GM18508 (cell line): Measurements from ENCODE around the gene AKR1D1.
"Not testable (repeated sequence)": the region's sequence is repeated elsewhere in the genome, so short reads cannot be mapped to it uniquely, and the experiment has no call there.

ENCODE experiments used
- ATAC-seq: cut with Tn5 transposase; IDR thresholded peaks from one replicate; pipeline ENCODE4 v1.9.1; 2021; ENCODE audit warnings: moderate number of reproducible peaks; ENCODE audit not compliant: insufficient read depth, unreplicated experiment

AKR1D1 gene, protein sequence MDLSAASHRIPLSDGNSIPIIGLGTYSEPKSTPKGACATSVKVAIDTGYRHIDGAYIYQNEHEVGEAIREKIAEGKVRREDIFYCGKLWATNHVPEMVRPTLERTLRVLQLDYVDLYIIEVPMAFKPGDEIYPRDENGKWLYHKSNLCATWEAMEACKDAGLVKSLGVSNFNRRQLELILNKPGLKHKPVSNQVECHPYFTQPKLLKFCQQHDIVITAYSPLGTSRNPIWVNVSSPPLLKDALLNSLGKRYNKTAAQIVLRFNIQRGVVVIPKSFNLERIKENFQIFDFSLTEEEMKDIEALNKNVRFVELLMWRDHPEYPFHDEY

DNA sequence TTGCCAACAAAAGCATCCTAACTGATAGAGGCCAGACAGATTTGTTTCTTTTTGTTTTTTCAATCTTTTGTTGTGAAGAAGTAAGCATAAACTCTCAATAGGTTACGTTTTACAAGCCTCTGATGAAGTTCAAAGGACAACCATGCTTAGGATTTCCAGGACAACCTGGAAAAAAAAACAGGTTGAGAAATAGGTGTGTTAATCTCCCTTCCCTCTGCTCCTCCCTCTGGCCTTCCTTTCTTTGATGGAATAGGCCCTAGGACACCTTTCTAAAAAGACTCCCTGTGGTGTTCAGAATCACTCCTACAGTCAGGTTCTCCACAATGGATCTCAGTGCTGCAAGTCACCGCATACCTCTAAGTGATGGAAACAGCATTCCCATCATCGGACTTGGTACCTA lies at the start of gene AKR1D1:
TSS of gene AKR1D1 (plus strand) at position 264 of the 400 bp plus-strand sequence. CDS start at position 324, 60 bp downstream.
- ATAC-seq = no peak

DNA sequence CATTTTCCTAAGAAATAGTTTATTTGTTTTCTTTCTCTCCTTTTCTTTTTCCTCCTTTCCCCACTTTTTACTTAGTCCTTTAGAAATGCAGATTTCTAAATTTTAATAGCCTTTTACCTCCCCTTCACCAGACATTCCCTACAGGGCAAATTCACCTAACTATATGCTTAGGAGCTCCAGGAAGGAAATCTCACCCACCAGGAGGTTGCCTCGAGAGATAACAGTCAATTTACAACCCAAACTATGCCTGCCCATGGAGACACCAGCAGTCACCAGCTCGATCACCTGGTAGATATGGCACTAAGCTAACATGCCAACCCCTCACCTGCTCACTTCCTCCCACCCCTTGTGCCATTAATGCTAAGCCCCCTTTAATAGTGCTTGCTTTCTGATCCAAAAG lies 49.2 kb upstream of the AKR1D1 start:
- ATAC-seq = no peak

DNA sequence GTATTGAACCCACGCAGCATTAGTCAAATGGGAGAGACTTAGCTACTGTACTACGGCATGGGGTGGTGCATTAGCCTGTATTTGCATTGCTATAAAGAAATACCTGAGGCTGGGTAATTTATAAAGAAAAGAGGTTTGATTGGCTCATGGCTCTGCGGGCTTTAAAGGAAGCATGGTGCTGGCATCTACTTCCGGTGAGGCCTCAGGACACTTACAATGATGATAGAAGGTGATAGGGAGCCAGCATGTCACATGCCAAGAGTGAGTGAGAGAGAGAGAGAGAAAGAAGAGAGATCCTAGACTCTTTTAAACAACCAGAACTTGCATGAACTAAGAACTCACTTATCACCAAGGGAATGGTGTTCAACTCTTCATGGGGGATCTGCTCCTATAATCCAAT lies 47.1 kb upstream of the AKR1D1 start:
- ATAC-seq = no peak

DNA sequence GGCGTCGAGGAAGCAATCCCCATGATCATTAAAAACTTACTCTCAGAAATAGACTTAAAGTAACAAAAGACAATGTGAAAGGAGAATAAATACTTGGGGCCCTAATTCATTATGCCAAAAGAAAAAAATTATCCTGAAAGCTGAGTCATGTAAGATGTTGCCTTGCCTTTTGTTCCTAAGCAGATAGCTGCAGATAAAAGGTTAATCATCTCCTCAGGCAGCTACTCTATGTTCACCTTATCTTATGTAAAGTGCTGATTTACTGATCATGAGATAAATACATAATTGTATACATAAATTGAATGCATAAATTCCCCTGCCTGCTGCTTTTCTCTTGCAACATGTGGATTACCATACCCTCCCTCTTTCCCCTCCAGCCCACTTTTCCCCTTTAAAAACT lies 46.3 kb upstream of the AKR1D1 start:
- no peak for ATAC-seq

DNA sequence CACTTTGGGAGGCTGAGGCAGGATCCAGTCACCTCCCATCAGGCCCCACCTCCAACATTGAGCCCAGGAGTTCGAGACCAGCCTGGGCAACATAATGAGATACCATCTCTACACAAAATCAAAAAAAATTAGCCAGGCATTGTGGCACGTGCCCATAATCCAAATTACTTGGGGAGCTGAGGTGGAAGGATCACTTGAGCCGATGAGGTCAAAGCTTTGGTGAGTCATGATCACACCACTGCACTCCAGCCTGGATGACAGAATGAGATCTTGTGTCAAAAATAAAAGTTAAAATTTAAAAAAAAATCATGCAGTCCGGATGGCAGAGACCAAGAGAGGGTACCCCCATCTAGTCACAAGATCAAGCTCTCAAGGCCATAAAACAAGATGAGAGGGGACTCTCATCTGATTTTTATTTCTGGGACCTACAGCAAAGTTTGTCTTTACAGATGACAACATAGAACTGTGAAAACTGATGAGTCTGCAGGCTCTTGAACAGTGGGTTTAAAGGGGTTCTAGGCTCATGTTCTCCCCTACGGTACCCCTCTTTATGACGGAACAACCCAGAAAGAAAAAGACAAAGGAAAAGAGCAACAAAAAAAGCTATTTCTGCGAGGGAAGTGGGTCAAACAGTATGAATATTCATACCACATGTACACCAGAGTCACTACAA lies 45.4 kb upstream of the AKR1D1 start:
- ATAC-seq = no peak

DNA sequence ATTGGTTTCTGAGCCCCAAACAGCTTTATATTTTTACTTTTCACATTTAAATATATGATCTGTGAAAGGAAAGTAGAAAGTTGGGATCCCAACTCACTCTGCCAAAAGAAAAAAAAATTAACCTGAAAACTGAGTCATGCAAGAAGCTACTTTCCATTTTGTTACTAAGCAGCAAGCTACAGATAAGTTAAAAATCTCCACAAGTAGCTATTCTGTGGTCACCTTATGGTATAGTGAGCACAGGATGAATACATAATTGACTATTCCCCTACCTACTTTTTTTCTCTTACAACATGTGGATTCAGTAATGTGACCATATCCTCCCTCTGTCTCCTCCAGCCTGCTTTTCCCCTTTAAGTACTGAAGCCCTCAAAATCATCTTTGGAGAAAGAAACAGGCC lies 44.1 kb upstream of the AKR1D1 start:
- no peak for ATAC-seq

DNA sequence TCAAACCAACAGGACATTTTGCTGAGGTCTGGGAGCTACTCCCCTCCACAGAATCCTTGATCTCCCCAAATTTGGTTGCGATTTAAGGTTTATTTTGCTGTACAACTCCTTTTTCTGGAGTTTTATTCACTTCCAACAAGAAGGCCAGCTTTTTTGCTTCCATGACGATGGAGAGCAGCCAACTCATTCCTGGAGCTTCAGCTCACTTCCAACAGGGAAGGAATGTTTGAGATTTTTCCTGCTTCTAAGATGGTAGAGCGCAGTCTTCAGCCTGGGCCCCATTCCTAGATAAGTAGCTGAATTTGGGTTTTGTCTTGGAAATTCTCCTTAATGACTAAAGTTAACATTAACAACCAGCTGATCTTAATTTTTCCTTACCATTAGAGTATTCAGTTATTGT lies 43.5 kb upstream of the AKR1D1 start:
- no peak for ATAC-seq

DNA sequence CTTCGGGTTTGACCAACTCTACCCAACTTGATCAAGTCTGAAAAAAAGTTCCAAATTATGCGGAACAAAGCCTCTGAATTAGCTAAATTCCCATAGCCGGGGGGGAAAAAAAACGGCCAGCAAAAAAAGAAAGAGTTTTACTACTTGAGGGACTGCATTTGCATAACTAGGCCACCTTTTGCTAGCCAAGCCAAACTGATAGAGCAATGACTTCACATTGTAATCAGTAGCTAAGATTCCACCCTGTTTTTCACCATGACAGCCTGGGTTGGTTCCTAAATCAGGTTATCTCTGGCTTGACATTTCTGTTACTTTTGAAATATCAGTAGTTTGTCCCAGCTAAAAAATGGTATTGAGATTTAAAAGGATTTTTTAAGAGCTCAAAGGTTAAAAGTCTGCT lies 43.0 kb upstream of the AKR1D1 start:
- no peak for ATAC-seq

DNA sequence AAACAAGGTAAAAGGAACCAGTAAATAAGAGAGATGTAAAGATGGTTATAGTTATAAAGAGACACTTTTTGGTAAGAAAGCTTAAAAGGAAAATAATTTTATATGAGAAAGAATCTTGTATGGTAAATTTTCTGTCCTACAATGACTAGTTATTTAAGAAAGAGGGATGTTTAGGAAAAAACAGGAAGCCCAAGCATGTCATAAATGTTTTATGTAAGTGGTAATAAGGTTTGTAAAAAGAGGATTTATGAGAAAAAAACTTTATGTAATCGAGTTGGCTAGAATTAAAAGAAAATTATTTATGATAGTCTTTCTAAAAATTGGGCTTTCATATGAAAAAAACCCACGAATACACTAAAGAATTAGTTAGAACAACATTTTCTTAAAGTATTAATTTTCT lies 40.1 kb upstream of the AKR1D1 start:
- ATAC-seq = no peak

DNA sequence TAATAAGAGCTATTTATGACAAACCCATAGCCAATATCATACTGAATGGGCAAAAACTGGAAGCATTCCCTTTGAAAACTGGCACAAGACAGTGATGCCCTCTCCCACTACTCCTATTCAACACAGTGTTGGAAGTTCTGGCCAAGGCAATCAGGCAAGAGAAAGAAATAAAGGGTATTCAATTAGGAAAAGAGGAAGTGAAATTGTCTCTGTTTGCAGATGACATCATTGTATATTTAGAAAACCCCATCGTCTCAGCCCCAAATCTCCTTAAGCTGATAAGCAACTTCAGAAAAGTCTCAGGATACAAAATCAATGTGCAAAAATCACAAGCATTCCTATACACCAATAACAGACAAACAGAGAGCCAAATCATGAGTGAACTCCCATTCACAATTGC lies 36.2 kb upstream of the AKR1D1 start:
- not testable (repeated sequence) for ATAC-seq

DNA sequence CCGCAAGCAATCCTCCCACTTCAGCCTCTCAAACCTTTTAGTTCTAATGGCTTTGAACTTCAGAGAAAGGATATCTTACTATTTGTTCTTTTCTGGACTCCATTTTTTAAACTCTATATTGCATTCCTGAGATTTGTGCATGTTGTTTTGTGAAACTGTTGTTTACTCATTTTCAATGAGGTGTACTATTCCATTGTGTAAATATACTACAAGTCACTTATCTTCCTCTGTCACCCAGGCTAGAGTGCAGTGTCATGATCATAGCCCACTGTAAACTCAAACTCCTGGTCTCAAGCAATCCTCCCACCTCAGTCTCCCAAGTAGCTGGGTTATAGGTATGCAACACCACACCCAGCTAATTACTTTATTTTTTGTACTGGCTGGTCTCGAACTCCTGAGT lies 31.4 kb upstream of the AKR1D1 start:
- ATAC-seq = no peak

DNA sequence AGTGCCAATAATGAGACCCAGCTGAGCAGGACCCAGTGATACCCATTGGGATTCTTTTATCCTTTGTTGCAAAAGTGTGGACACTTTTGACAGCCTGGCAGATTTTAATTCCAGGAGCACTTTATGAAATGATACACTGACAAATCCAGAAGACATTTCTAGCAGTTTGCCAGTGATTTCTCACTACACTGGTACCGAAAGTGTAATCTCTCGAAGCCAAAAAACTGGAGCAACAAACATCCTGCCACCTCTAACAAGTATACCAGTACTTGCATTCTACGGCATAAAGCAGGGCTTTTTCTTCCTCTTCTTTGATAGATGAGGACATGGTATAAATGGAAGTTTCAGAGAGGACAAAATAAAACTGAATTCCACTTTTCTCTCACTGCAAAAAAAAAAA lies 28.4 kb upstream of the AKR1D1 start:
- no peak for ATAC-seq

DNA sequence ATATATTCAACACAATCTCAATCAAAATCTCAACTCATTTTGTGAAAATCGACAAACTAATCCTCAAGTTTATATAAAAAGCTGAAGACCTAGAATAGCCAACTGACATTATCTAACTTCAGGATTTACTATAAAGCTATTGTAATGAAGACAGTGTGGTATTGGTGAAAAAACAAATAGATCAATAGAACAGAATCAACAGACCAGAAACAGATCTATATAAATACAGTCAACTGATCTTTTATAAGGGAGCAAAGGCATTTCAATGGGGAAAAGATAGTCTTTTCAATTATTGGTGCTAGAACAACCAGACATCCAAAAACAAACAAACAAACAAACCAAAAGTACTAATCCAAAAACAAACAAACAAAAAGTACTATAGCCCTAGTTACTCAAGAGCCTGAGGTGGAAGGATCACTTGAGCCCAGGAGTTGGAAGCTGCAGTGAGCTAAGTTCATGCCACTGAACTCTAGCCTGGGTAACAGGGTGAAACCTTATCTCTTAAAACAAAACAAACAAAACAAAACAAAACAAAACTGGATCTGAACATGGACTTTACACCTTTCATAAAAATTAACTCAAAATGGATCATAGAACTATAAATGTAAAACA lies 26.6 kb upstream of the AKR1D1 start:
- ATAC-seq = no peak

DNA sequence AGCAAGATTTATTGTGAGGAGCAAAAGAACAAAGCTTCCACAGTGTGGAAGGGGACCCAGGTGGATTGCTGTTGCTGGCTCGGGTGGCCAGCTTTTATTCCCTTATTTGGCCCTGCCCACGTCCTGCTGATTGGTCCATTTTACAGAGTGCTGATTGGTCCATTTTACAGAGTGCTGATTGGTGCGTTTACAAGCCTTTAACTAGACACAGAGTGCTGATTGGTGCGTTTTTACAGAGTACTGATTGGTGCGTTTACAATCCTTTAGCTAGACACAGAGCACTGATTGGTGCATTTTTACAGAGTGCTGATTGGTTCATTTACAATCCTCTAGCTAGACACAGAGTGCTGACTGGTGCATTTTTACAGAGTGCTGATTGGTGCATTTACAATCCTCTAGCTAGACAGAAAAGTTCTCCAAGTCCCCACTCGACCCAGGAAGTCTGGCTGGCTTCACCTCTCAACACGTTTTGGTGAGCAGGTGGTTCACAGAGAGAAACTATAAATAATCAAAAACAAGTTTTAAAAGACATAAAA lies 24.5 kb upstream of the AKR1D1 start:
- not testable (repeated sequence) for ATAC-seq

DNA sequence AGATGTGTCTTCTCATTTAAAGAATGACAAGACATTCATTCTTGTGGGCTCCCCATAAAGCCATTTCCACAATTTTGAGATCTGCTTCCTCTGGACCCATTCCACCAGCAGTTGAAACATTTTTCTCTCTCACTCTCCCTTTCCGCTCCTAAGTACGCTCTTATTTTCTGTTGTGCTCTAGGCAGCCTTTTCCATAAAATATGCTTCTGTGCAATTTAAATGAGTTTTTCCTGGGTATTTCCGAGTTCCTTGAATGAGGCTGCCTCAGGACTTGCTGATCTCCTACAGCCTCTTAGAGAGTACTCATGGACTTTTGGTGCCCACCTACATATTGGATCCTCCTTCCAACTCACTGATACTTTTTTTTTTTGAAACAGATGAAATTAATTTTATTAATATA lies 23.6 kb upstream of the AKR1D1 start:
- ATAC-seq = no peak

DNA sequence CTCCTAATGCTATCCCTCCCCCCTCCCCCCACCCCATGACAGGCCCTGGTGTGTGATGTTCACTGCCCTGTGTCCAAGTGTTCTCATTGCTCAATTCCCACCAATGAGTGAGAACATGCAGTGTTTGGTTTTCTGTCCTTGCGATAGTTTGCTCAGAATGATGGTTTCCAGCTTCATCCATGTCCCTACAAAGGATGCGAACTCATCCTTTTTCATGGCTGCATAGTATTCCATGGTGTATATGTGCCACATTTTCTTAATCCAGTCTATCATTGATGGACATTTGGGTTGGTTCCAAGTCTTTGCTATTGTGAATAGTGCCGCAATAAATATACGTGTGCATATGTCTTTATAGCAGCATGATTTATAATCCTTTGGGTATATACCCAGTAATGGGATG lies 20.6 kb upstream of the AKR1D1 start:
- not testable (repeated sequence) for ATAC-seq

DNA sequence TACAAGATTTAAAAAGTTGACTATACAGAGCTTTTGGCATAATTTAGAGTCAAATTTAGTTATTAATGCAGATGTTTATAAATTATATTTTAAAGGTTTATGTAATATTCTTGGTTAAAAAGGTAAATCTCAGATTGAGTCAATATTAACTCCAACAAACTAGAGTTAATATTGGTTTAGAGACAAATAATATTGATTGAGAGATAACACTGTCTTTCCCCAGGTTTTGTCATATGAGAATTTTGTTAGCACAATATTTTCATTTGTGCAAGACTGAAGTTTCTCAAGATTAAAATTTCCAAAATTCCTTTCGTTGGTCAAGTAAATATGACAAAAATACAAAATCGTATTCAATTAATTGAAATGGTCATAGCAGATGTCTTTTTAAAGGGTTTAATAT lies 12.9 kb upstream of the AKR1D1 start:
- no peak for ATAC-seq

DNA sequence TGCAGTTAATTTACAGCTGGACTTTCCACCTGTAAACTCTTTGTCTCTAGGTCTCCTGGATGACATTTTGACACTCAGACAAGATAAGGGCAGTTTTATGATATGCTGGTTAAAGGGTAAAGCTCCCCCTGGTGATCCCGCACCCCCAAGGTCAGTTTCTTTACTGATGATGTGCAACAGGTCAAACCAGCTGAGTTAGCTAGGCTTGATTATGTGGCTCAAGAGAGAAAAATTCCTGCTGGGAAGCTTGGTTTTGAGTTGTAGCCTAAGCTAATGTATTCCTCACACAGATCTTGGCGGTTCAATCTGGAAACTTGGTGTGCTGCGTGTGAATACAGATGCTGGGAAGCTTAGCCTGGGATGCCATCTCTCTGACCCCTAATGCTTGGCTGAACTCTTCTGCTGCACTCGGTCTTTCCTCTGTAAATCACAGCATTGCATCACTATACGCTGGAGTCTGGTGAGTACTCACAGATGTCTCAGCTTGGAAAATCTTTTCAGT lies 11.4 kb upstream of the AKR1D1 start:
- no peak for ATAC-seq

DNA sequence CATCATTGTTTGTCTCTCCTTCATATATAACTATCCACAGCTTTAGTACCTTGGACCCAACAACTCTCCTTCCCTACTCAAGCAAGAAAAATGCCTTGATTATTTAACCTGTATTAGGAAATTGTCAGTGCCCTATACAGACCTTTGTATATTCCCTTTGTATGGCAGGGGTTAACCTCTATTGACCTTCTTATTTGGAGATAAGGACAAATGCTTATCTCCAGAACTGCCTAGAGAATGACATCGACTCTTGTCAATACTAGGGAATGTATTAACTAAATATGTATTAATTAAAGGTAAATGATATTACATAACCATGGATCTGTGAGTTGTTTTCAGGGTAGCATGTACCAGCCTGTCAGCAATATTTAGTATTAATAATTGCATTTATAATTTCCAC lies 10.4 kb upstream of the AKR1D1 start:
- ATAC-seq = no peak

DNA sequence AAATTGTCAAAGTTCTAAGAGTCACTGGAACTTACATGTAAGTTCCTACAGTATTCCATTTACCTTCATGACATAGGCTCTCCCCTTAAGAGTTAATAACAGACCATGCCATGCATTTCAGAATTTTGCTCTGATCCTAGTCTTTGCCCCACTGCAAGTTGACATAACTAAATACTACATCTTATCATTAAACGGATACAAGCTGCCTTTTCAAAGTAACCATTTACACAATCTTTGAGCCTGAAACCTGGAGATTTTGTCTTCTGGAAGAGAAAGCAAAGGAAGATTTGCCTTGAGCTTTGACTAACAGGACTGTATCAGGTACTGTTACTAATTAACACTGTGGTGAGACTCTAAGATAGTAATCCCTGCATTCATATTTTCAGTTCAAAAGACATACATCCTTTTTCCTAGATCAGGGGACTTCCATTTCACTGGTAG lies 9.3 kb upstream of the AKR1D1 start:
- ATAC-seq = peak; percentile 88

DNA sequence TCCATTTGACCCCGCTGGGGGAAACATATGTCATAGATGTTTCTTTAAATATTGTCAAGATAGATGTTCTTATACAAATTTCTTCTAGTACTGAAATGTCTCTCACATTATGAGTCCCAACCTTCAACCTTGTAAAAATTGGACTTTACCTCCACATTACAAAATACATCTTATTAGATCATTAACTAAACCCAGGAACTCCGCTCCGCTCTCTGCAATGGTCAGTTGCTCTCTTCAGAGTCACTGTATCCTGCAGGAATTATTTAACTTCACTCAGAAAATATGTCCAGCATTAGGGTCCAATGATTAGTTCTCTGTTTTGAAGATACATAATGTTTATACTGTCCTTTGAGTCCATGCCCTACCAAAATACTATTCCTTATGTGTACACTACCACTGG lies 8.5 kb upstream of the AKR1D1 start:
- ATAC-seq = no peak
